SK-N-DZ (cell line): ENCODE data around the gene TLR6.
A peak's percentile ranks its signal among the peaks of the same experiment; 100 is the strongest.
"Not testable (repeated sequence)": the region's sequence is repeated elsewhere in the genome, so short reads cannot be mapped to it uniquely, and the experiment has no call there.

Source experiments
- DNase-seq: peaks from one replicate; pipeline ENCODE4 v3.0.0-alpha.2; 2015; ENCODE audit warnings: low spot score

Gene TLR6

GRCh38 chr4:38822748-38823303 lies 33.8 kb downstream of the TLR6 start:
- no peak for DNase-seq

GRCh38 chr4:38821739-38822138 lies 34.9 kb downstream of the TLR6 start:
- DNase-seq = no peak

- no peak for DNase-seq
Measured at GRCh38 chr4:38820329-38821061, 36.1 kb downstream of the TLR6 start.

- no peak for DNase-seq
Measured at GRCh38 chr4:38819569-38819968, 37.0 kb downstream of the TLR6 start.

GRCh38 chr4:38818441-38818976 lies 38.1 kb downstream of the TLR6 start:
- DNase-seq = no peak

- no peak for DNase-seq
Measured at GRCh38 chr4:38815885-38816782, 40.5 kb downstream of the TLR6 start.

- no peak for DNase-seq
Measured at GRCh38 chr4:38814386-38814785, 42.2 kb downstream of the TLR6 start.

- DNase-seq = no peak
Measured at GRCh38 chr4:38811297-38811696, 45.3 kb downstream of the TLR6 start.

GRCh38 chr4:38807462-38807861 lies 49.2 kb downstream of the TLR6 start:
- not testable (repeated sequence) for DNase-seq

- not testable (repeated sequence) for DNase-seq
Measured at GRCh38 chr4:38806251-38806650, 50.4 kb downstream of the TLR6 start.

- DNase-seq = no peak
Measured at GRCh38 chr4:38805530-38806145, 51.0 kb downstream of the TLR6 start.

GRCh38 chr4:38804654-38805295 lies 51.8 kb downstream of the TLR6 start, which contains the start of gene TLR1:
Gene TLR1, minus strand, starts transcription at chr4:38804791. Its CDS starts 5,960 bp downstream, at chr4:38798831.
- peak; percentile 13 for DNase-seq

GRCh38 chr4:38803833-38804653 lies 52.6 kb downstream of the TLR6 start:
- no peak for DNase-seq

GRCh38 chr4:38802561-38803355 lies 53.9 kb downstream of the TLR6 start:
- no peak for DNase-seq

GRCh38 chr4:38800961-38801450 lies 55.6 kb downstream of the TLR6 start:
- DNase-seq = no peak

- DNase-seq = no peak
Measured at GRCh38 chr4:38800366-38800765, 56.3 kb downstream of the TLR6 start.

- DNase-seq = no peak
Measured at GRCh38 chr4:38795087-38795486, 61.5 kb downstream of the TLR6 start.

GRCh38 chr4:38794051-38794450 lies 62.6 kb downstream of the TLR6 start:
- DNase-seq = no peak

- no peak for DNase-seq
Measured at GRCh38 chr4:38791010-38791409, 65.6 kb downstream of the TLR6 start.
